Gastroesophageal sphincter (tissue), 3 donors: ENCODE data around the gene CFAP61.

ENCODE experiments used
- CTCF ChIP-seq, 4 experiments: fragments of 200-600 bp in 2 of 4; fragments of 450-650 bp in 2 of 4; sonication (generic) in 1 of 4; IDR thresholded peaks; one replicate each; pipeline ENCODE4 v1.5.1; 2017 to 2019; ENCODE audit warnings: antibody characterized with exemption in 4 of 4, mild to moderate bottlenecking in 2 of 4, moderate library complexity in 2 of 4
- EP300 ChIP-seq: sonication (generic); formaldehyde crosslinking; IDR thresholded peaks from one replicate; pipeline ENCODE4 v1.6.1; 2017; ENCODE audit warnings: antibody characterized with exemption, mild to moderate bottlenecking
- POLR2A ChIP-seq, 2 donors: fragments of 450-650 bp; IDR thresholded peaks; one replicate each; pipeline ENCODE4 v1.6.1; 2017; ENCODE audit warnings: antibody characterized with exemption in 2 of 2, mild to moderate bottlenecking in 2 of 2, moderate library complexity in 1 of 2
- POLR2AphosphoS5 ChIP-seq: sonication (generic); formaldehyde crosslinking; IDR thresholded peaks from one replicate; pipeline ENCODE4 v1.6.1; 2017; ENCODE audit warnings: antibody characterized with exemption

DNA sequence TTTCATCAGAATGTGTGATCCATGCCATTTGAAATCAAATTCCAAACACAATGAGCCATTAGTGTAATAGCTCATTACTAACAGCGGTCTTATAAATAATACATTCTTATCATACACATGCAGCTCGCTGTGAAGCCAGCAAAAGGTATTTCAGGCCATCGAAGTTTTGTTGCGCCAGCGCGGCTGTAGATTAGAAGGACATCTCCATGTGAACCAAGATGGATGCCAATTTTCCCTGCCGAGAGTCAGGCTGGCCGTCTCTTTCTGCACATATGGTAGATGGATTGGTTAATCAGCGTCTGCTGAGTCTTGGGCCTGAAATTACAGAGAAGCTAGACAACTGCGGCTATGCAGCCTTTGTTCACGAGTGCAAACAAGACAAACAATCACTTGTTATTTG is 44.1 kb downstream of the CFAP61 start:
- TF ChIP-seq POLR2A (IDR thresholded peaks at IDR 0.05) (no peak), CTCF (IDR thresholded peaks at IDR 0.05) (no peak), EP300 (no peak), POLR2AphosphoS5 (no peak)
